Measurements from ENCODE around the gene SHC3.

- TF ChIP-seq RAD21 (IDR thresholded peaks at IDR 0.05; ENCODE audit: low read depth): no peak
- TF ChIP-seq POLR2AphosphoS5 (IDR thresholded peaks at IDR 0.05; ENCODE audit: low read depth, low read length): no peak
- no peak for TF ChIP-seq ELF1 (IDR thresholded peaks at IDR 0.05; ENCODE audit: borderline replicate concordance, low read depth)
- no peak for TF ChIP-seq ATF3 (IDR thresholded peaks at IDR 0.05)
- no peak for TF ChIP-seq YY1 (IDR thresholded peaks at IDR 0.05; ENCODE audit: extremely low read depth, insufficient replicate concordance, low read depth, low read length)
These were observed 218.0 kb downstream of the SHC3 start for GRCh38 chr9:88960632-88961031.

Data from HCT116 (cell line).